GM18951 (cell line): ENCODE results near the gene STK24.

Experiments used
- POLR2A ChIP-seq: IDR thresholded peaks from 4 replicates; pipeline ENCODE4 v1.6.1; 2011; ENCODE audit warnings: mild to moderate bottlenecking; ENCODE audit not compliant: insufficient read length, insufficient read depth; ENCODE audit errors: extremely low read depth
- in situ Hi-C: fragments of 300-500 bp; cut with MboI; formaldehyde crosslinking; loops from one replicate; pipeline ENCODE4 v1.12.0; 2022; ENCODE audit warnings: low sequenced_read_pairs, mixed read lengths, inconsistent platforms; ENCODE audit not compliant: unreplicated experiment

STK24 gene

GRCh38 chr13:98406427-98406826, 170.5 kb downstream of the STK24 start:
- in situ Hi-C loops: loop anchor here (25.0 kb wide), 1 partner anchor 544 kb away; no protein-coding TSS in a partner anchor
- TF ChIP-seq POLR2A: no peak

- in situ Hi-C loops: loop anchor here (25.0 kb wide), 1 partner anchor 544 kb away; no protein-coding TSS in a partner anchor
- no peak for TF ChIP-seq POLR2A
Observed at GRCh38 chr13:98405690-98406344, 171.1 kb downstream of the STK24 start.

GRCh38 chr13:98405107-98405571, 171.8 kb downstream of the STK24 start:
- TF ChIP-seq POLR2A: no peak
- in situ Hi-C loops: loop anchor here (25.0 kb wide), 1 partner anchor 543 kb away; no protein-coding TSS in a partner anchor

GRCh38 chr13:98403076-98403475, 173.8 kb downstream of the STK24 start:
- no peak for TF ChIP-seq POLR2A
- in situ Hi-C loops: loop anchor here (25.0 kb wide), 1 partner anchor 541 kb away; no protein-coding TSS in a partner anchor

- in situ Hi-C loops: loop anchor here (25.0 kb wide), 1 partner anchor 540 kb away; no protein-coding TSS in a partner anchor
- no peak for TF ChIP-seq POLR2A
Observed at GRCh38 chr13:98401934-98402333, 175.0 kb downstream of the STK24 start.

- in situ Hi-C loops: loop anchor here (25.0 kb wide), 1 partner anchor 537 kb away; no protein-coding TSS in a partner anchor
Observed at GRCh38 chr13:98399756-98400155, 177.2 kb downstream of the STK24 start.

GRCh38 chr13:98398581-98398980, 178.3 kb downstream of the STK24 start:
- in situ Hi-C loops: no loop called here
- TF ChIP-seq POLR2A: no peak

More at GRCh38 chr13:98399756-98400155, 177.2 kb downstream of the STK24 start:
- TF ChIP-seq POLR2A: no peak

GRCh38 chr13:98397861-98398260, 179.0 kb downstream of the STK24 start:
- in situ Hi-C loops: no loop called here

GRCh38 chr13:98397221-98397620, 179.7 kb downstream of the STK24 start:
- in situ Hi-C loops: no loop called here
- TF ChIP-seq POLR2A: no peak

More at GRCh38 chr13:98397861-98398260, 179.0 kb downstream of the STK24 start:
- TF ChIP-seq POLR2A: no peak

GRCh38 chr13:98396071-98396710, 180.7 kb downstream of the STK24 start:
- TF ChIP-seq POLR2A: no peak
- in situ Hi-C loops: no loop called here
